LNCaP clone FGC (cell line): ENCODE results near the gene RB1.

Experiments used
- DNase-seq: peaks from one replicate; pipeline ENCODE4 v3.0.0-alpha.2; 2011; ENCODE audit warnings: low read depth
- H3K4me3 ChIP-seq: 2 replicates; pipeline ENCODE4 v1.5.1; 2011; ENCODE audit warnings: mild to moderate bottlenecking, low read depth, low read length, control low read depth
- CTCF ChIP-seq: IDR thresholded peaks from 2 replicates; pipeline ENCODE4 v1.5.1; 2012; ENCODE audit warnings: mild to moderate bottlenecking; ENCODE audit not compliant: control insufficient read depth, insufficient read depth; ENCODE audit errors: extremely low read depth

Gene RB1

DNA sequence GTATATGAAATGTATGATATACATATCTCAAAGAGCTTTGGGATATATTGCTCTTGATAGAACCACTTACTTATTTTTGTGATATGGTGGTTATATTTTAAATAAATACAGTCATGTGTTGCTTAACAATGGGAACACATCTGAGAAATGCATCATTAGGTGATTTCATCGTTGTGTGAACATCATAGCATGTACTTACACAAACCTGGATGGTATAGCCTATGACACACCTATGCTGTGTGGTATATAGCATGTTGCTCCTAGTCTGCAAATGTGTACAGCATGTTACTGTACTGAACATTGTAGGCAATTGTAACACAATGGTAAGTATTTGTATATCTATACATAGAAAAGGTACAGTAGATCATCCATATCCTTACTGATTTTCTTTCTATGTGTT lies 7.7 kb downstream of the RB1 start:
- no peak overlapping the region for H3K4me3 ChIP-seq
- DNase-seq: no peak
- no peak for TF ChIP-seq CTCF

- H3K4me3 ChIP-seq: no peak overlapping the region
- TF ChIP-seq CTCF: no peak
- DNase-seq: no peak
These were observed 12.6 kb downstream of the RB1 start for GRCh38 chr13:48315969-48316650.

DNA sequence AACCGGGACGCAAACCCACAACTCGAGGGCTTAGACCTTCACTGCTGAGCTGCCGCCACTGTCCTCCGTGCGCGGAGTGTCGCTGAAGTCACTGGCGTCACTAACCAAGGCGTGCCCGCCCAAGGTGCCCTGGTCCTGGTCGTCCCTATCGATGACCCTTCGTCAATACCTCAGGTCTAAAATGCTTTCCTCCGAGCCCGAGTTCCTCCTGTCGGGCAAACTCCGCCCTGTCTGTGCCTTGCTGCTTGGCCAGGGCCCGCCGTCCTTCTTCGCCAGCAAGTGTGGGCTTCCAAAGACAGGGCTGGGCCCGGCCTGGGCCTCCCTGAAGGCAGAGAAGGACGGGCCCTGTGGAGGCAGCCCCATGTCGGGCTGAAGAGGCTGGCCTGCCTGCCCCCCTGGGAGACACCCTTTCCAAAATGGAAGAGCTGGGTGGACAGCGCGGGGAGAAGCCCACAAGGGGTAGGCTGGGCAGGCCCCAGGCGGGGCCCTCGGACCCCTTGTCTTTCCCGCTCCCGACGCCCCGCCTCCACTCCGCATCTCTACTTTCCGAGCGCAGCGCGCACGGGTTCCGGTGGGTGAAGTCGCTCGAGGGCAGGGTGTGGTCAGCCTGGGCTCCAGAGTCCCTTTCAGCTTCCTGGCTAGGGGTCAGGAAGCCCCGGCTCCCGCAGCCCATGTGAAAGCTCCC lies 13.4 kb downstream of the RB1 start:
- no peak for DNase-seq
- TF ChIP-seq CTCF: no peak

GRCh38 chr13:48317511-48318376 lies 14.2 kb downstream of the RB1 start:
- DNase-seq: no peak
- no peak overlapping the region for H3K4me3 ChIP-seq
- TF ChIP-seq CTCF: no peak

More for the DNA sequence above, 13.4 kb downstream of the RB1 start:
- no peak overlapping the region for H3K4me3 ChIP-seq

- H3K4me3 ChIP-seq: no peak overlapping the region
- TF ChIP-seq CTCF: no peak
- DNase-seq: no peak
These were observed 14.8 kb downstream of the RB1 start for GRCh38 chr13:48318377-48318811.

- no peak for DNase-seq
- no peak overlapping the region for H3K4me3 ChIP-seq
- no peak for TF ChIP-seq CTCF
These were observed 15.4 kb downstream of the RB1 start for GRCh38 chr13:48318821-48319511.
